ENCODE results near the gene PTPRN2. TPM values are rescaled to one million over a fixed set of nuclear protein-coding genes. Genes with fewer than 3 reads are reported as not detected.

The PTPRN2 gene
- total RNA-seq, 1 experiment from 2014 or later = 2.1 TPM

GRCh38 chr7:158256091-158256816 lies 331.4 kb downstream of the PTPRN2 start:
- Histone ChIP-seq H4K20me1 (ENCODE audit: insufficient read depth) (no peaks in the 10 kb centered on the region), H2AFZ (ENCODE audit: low read depth, low read length, poor library complexity, severe bottlenecking) (no peak overlapping the region), H3K9me2 (ENCODE audit: insufficient read depth) (no peaks in the 10 kb centered on the region), H3K9me3 (ENCODE audit: control insufficient read depth in 1 of 2, insufficient read depth in 1 of 2, low read depth in 1 of 2, low read length in 2 of 2) (peaks cover 0 to 2% of the 10 kb centered on the region in 2 experiments; a peak in 2 of 4 replicates), H3K4me1 (ENCODE audit: control insufficient read depth in 1 of 2, insufficient read depth in 2 of 2, low read length in 2 of 2) (no peaks in the 10 kb centered on the region), H3K79me2 (ENCODE audit: insufficient read depth, low read length) (no peaks in the 10 kb centered on the region), H3K27me3 (ENCODE audit: insufficient read depth, low read length) (no peaks in the 10 kb centered on the region), H3K27ac (ENCODE audit: low read depth, low read length) (no peak overlapping the region), H3K9ac (ENCODE audit: low read length) (no peak overlapping the region), H3K4me3 (replicated peaks in 1 of 2; ENCODE audit: low read depth in 1 of 2, low read length in 2 of 2) (no peak overlapping the region), H3K4me2 (ENCODE audit: low read length) (no peak overlapping the region), H3K36me3 (ENCODE audit: control insufficient read depth in 1 of 2, insufficient read depth in 2 of 2, low read length in 2 of 2) (no peaks in the 10 kb centered on the region)
- DNase-seq (ENCODE audit: low read depth, low spot score) = no peak
- ChIA-PET POLR2A (no interaction called here), RAD21 (ENCODE audit: low non-redundant PET in 1 of 2, low total read pairs in 2 of 2, uncharacterized antibody in 2 of 2, unreplicated experiment in 2 of 2) (no interaction called here), CTCF (no interaction called here)
- intact Hi-C loops (cut with micrococcal nuclease) = no loop called here
- no peak for ATAC-seq
- no peak for TF ChIP-seq ZBTB33 (IDR thresholded peaks at IDR 0.05; ENCODE audit: extremely low read depth, insufficient replicate concordance, low read length)
- TF ChIP-seq EZH2 (IDR thresholded peaks at IDR 0.05) = no peak
- no peak for TF ChIP-seq CBX3 (IDR thresholded peaks at IDR 0.05; ENCODE audit: low read depth)
- no peak for TF ChIP-seq CEBPB (IDR thresholded peaks at IDR 0.05; ENCODE audit: low read depth)
- no peak for TF ChIP-seq RAD21 (IDR thresholded peaks at IDR 0.05; ENCODE audit: low read depth)
- no peak for TF ChIP-seq EGR1 (IDR thresholded peaks at IDR 0.05; ENCODE audit: low read depth)
- no peak for TF ChIP-seq POLR2A (IDR thresholded peaks at IDR 0.05; ENCODE audit: borderline replicate concordance, extremely low read depth, insufficient read depth, insufficient read length)
- BruUV-seq (replicated peaks) = no TSS peak

GRCh38 chr7:158255558-158255957 lies 332.1 kb downstream of the PTPRN2 start:
- no peaks in the 10 kb centered on the region for H3K9me2 ChIP-seq (ENCODE audit: insufficient read depth)
- H3K9me3 ChIP-seq (ENCODE audit: control insufficient read depth in 1 of 2, insufficient read depth in 1 of 2, low read depth in 1 of 2, low read length in 2 of 2) = peaks cover 0 to 8% of the 10 kb centered on the region in 2 experiments; a peak in 2 of 4 replicates
- TF ChIP-seq ATF3 (IDR thresholded peaks at IDR 0.05) = no peak
- TF ChIP-seq REST (IDR thresholded peaks at IDR 0.05; ENCODE audit: low read depth) = no peak
- TF ChIP-seq EZH2 (IDR thresholded peaks at IDR 0.05) = no peak
- TF ChIP-seq ZFX (IDR thresholded peaks at IDR 0.05) = no peak
- no peak for TF ChIP-seq SRF (IDR thresholded peaks at IDR 0.05; ENCODE audit: low read depth)
- TF ChIP-seq TCF7L2 (IDR thresholded peaks at IDR 0.05; ENCODE audit: borderline replicate concordance, extremely low read depth, insufficient read depth, insufficient read length) = no peak
- TF ChIP-seq CEBPB (IDR thresholded peaks at IDR 0.05; ENCODE audit: low read depth) = no peak
- TF ChIP-seq JUND (IDR thresholded peaks at IDR 0.05) = no peak
- DNase-seq (ENCODE audit: low read depth, low spot score) (no peak), ATAC-seq (no peak)
- H3K36me3 ChIP-seq (ENCODE audit: control insufficient read depth in 1 of 2, insufficient read depth in 2 of 2, low read length in 2 of 2) = no peaks in the 10 kb centered on the region
- POLR2A ChIA-PET = no interaction called here
- BruUV-seq (replicated peaks) = no TSS peak
- H4K20me1 ChIP-seq (ENCODE audit: insufficient read depth) = no peaks in the 10 kb centered on the region
- H3K79me2 ChIP-seq (ENCODE audit: insufficient read depth, low read length) = no peaks in the 10 kb centered on the region
- RAD21 ChIA-PET (ENCODE audit: low non-redundant PET in 1 of 2, low total read pairs in 2 of 2, uncharacterized antibody in 2 of 2, unreplicated experiment in 2 of 2) = no interaction called here
- H3K9ac ChIP-seq (ENCODE audit: low read length) = no peak overlapping the region
- CTCF ChIA-PET = no interaction called here
- no peaks in the 10 kb centered on the region for H3K4me1 ChIP-seq (ENCODE audit: control insufficient read depth in 1 of 2, insufficient read depth in 2 of 2, low read length in 2 of 2)
- H3K4me2 ChIP-seq (ENCODE audit: low read length) = no peak overlapping the region
- intact Hi-C loops (cut with micrococcal nuclease) = no loop called here
- H3K27me3 ChIP-seq (ENCODE audit: insufficient read depth, low read length) = no peaks in the 10 kb centered on the region
- H3K27ac ChIP-seq (ENCODE audit: low read depth, low read length) = no peak overlapping the region
- no peak overlapping the region for H3K4me3 ChIP-seq (replicated peaks in 1 of 2; ENCODE audit: low read depth in 1 of 2, low read length in 2 of 2)
- no peak overlapping the region for H2AFZ ChIP-seq (ENCODE audit: low read depth, low read length, poor library complexity, severe bottlenecking)
